SK-MEL-5 (cell line): ENCODE results near the gene P3H2. TPM values are rescaled to one million over a fixed set of nuclear protein-coding genes. Genes with fewer than 3 reads are reported as not detected.
"Not testable (repeated sequence)": the region's sequence is repeated elsewhere in the genome, so short reads cannot be mapped to it uniquely, and the experiment has no call there.

ENCODE experiments used
- DNase-seq: peaks from one replicate; pipeline ENCODE4 v3.0.0-alpha.2; 2016; ENCODE audit warnings: low read depth, low spot score
- in situ Hi-C: cut with HindIII; loops from 2 replicates; pipeline ENCODE4 v1.10.0; 2016; ENCODE audit warnings: low sequenced_read_pairs, high pct_unique_total_duplicates, low pct_unique_long_range_greater_than_20kb
- total RNA-seq: library from RNA; depleted of rRNA; stranded (reverse); fragments of >200 nt; shearing (Covaris generic); gene quantifications from 2 replicates; pipeline ENCODE4 v1.2.3, GENCODE V29; 2014

The P3H2 gene
- total RNA-seq, 1 experiment from 2014 or later: 17.5 TPM

- in situ Hi-C loops: not testable (repeated sequence)
These were observed 48.8 kb downstream of the P3H2 start for GRCh38 chr3:190071921-190072320.

GRCh38 chr3:190070622-190071347 is 49.9 kb downstream of the P3H2 start:
- in situ Hi-C loops: no loop called here
- DNase-seq: no peak

More at GRCh38 chr3:190071921-190072320, 48.8 kb downstream of the P3H2 start:
- DNase-seq: not testable (repeated sequence)

GRCh38 chr3:190065204-190065603 is 55.5 kb downstream of the P3H2 start:
- in situ Hi-C loops: no loop called here
- no peak for DNase-seq

- DNase-seq: no peak
- in situ Hi-C loops: no loop called here
These were observed 56.0 kb downstream of the P3H2 start for GRCh38 chr3:190064659-190065058.

- in situ Hi-C loops: no loop called here
- DNase-seq: no peak
These were observed 56.6 kb downstream of the P3H2 start for GRCh38 chr3:190064112-190064511.

- in situ Hi-C loops: no loop called here
- no peak for DNase-seq
These were observed 57.2 kb downstream of the P3H2 start for GRCh38 chr3:190063490-190063889.

- in situ Hi-C loops: no loop called here
- DNase-seq: no peak
These were observed 60.4 kb downstream of the P3H2 start for GRCh38 chr3:190060192-190060775.

- peak; percentile 49 for DNase-seq
- in situ Hi-C loops: no loop called here
These were observed 61.5 kb downstream of the P3H2 start for GRCh38 chr3:190059242-190059590.

- in situ Hi-C loops: no loop called here
- peak; percentile 15 for DNase-seq
These were observed 62.0 kb downstream of the P3H2 start for GRCh38 chr3:190058521-190059241.

- no peak for DNase-seq
- in situ Hi-C loops: no loop called here
These were observed 64.0 kb downstream of the P3H2 start for GRCh38 chr3:190056742-190057141.

GRCh38 chr3:190055773-190056172 is 64.9 kb downstream of the P3H2 start:
- DNase-seq: no peak
- in situ Hi-C loops: no loop called here

- in situ Hi-C loops: no loop called here
- peak; percentile 27 for DNase-seq
These were observed 66.6 kb downstream of the P3H2 start for GRCh38 chr3:190053919-190054672.

GRCh38 chr3:190051641-190052040 is 69.1 kb downstream of the P3H2 start:
- in situ Hi-C loops: no loop called here
- no peak for DNase-seq

GRCh38 chr3:190048932-190049441 is 71.7 kb downstream of the P3H2 start:
- in situ Hi-C loops: no loop called here
- DNase-seq: no peak

GRCh38 chr3:190044974-190045373 is 75.7 kb downstream of the P3H2 start:
- no peak for DNase-seq
- in situ Hi-C loops: no loop called here

- in situ Hi-C loops: no loop called here
- DNase-seq: no peak
These were observed 76.6 kb downstream of the P3H2 start for GRCh38 chr3:190044142-190044541.

- no peak for DNase-seq
- in situ Hi-C loops: no loop called here
These were observed 77.0 kb downstream of the P3H2 start for GRCh38 chr3:190043741-190044140.

- in situ Hi-C loops: no loop called here
- DNase-seq: no peak
These were observed 78.1 kb downstream of the P3H2 start for GRCh38 chr3:190042558-190042957.
